Esophagus (tissue), 2 donors: Measurements from ENCODE around the gene FBLN1. TPM values are rescaled to one million over a fixed set of nuclear protein-coding genes. Genes with fewer than 3 reads are reported as not detected.

ENCODE experiments used
- H3K27ac ChIP-seq, 2 donors: one replicate each; pipeline ENCODE4 v1.5.1; 2013; ENCODE audit warnings: low read depth in 2 of 2, mild to moderate bottlenecking in 2 of 2, inconsistent platforms in 1 of 2, low read length in 1 of 2, moderate library complexity in 1 of 2
- H3K27me3 ChIP-seq, 2 donors: one replicate each; pipeline ENCODE4 v1.6.1; 2013; ENCODE audit warnings: low read length in 2 of 2, control low read depth in 1 of 2, mild to moderate bottlenecking in 1 of 2; ENCODE audit not compliant: insufficient read depth in 2 of 2, control insufficient read depth in 1 of 2
- H3K36me3 ChIP-seq, 2 donors: one replicate each; pipeline ENCODE4 v1.6.1; 2013; ENCODE audit warnings: low read length in 1 of 2; ENCODE audit not compliant: control insufficient read depth in 2 of 2, insufficient read depth in 2 of 2
- H3K4me1 ChIP-seq, 2 donors: one replicate each; pipeline ENCODE4 v1.6.1; 2013; ENCODE audit warnings: low read length in 1 of 2; ENCODE audit not compliant: control insufficient read depth in 2 of 2, insufficient read depth in 2 of 2
- H3K4me3 ChIP-seq, 2 donors: one replicate each; pipeline ENCODE4 v1.5.1; 2013; ENCODE audit warnings: low read length in 2 of 2, mild to moderate bottlenecking in 2 of 2, low read depth in 1 of 2, moderate library complexity in 1 of 2
- H3K9me3 ChIP-seq, 2 donors: one replicate each; pipeline ENCODE4 v1.6.1; 2013; ENCODE audit warnings: mild to moderate bottlenecking in 2 of 2, low read depth in 1 of 2, low read length in 1 of 2, moderate library complexity in 1 of 2; ENCODE audit not compliant: control insufficient read depth in 2 of 2, insufficient read depth in 1 of 2
- WGBS, 2 donors: extraction: QIAGEN DNeasy Blood & Tissue Kit; methylation state at CpG; one replicate each; pipeline ENCODE4 v1.1.7; 2013; 5-methylcytosine and 5-hydroxymethylcytosine counted together
- polyA plus RNA-seq, 2 donors: library from polyadenylated mRNA; stranded (reverse); fragments of 200-250 nt; gene quantifications; one replicate each; pipeline ENCODE4 v1.2.3, GENCODE V29; 2013
- donor health status: healthy with polysubstance abuse.
- donor health status: Bipolar disorder and iron deficiency.

FBLN1 gene
- polyA plus RNA-seq, 2 donors = 18.8 to 50.3 TPM

DNA sequence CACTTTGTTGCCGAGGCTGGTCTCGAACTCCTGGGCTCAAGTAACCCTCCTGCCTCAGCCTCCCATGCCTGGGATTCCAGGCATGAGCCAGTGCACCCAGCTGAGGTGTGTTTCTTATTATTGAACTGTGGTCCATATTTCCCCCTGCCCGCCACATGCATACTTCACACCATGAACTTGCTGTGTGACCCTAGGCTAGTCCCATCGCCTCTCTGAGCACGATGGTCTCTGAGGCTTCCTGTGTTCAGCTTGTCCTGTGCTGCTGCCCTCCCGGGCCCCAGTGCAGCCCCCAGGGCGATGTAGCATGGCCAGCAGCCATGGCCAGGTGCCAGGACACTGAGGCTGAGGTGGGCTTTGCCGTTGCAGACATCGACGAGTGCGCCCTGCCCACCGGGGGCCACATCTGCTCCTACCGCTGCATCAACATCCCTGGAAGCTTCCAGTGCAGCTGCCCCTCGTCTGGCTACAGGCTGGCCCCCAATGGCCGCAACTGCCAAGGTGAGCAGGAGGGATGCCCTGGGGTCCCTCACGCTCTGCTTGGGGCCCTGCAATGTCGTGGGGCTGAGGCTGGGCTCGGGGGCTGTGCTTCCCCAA, 45.7 kb downstream of the FBLN1 start:
- WGBS, 2 donors = 73 to 84% methylated on average over 18 of the region's 18 CpGs
- no peaks in the 10 kb centered on the region for H3K9me3 ChIP-seq
- H3K4me3 ChIP-seq = no peak overlapping the region
- peaks cover 7 to 42% of the 10 kb centered on the region in 2 donors for H3K4me1 ChIP-seq
- H3K36me3 ChIP-seq = peaks cover 0 to 5% of the 10 kb centered on the region in 2 donors
- no peaks in the 10 kb centered on the region for H3K27me3 ChIP-seq
- H3K27ac ChIP-seq = peak overlapping the region; percentile 95 to 97

- Histone ChIP-seq H3K4me1 (peaks cover 7 to 43% of the 10 kb centered on the region in 2 donors), H3K36me3 (peaks cover 0 to 4% of the 10 kb centered on the region in 2 donors), H3K4me3 (no peak overlapping the region), H3K27me3 (no peaks in the 10 kb centered on the region), H3K9me3 (no peaks in the 10 kb centered on the region), H3K27ac (peak overlapping the region; percentile 95 to 97)
- WGBS, 2 donors = 37 to 40% methylated on average over 17 of the region's 17 CpGs
Measured at GRCh38 chr22:45548991-45549761, 46.5 kb downstream of the FBLN1 start.

DNA sequence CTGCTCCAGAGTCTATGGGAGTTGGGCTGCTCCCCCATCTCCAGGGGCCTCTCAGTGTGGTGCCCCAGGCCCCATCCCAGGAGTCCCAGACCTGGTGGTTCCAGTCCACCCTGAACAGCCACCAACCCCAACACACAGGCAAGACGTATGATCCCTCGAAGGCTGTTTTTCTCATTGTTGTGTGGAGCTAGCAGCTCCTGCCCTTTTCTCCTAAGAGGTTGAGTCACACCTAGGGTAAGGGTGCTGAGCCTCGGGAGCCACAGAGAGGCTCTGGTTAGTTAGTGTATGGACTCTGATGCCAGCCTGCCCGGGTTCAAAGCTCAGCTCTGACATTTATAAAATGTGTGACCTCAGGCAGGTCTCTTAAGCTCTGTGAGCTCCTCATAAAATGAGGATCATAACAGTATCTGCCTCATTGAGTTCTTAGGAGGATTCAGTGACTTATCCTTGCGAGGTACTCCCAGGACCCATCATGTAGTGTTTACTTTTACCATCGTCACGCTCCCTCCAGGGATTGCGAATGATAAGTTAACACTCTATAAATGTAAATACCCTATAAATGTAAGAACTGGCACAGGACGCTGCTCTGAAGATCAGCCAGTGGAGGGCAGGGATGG, 47.2 kb downstream of the FBLN1 start:
- Histone ChIP-seq H3K4me1 (peaks cover 7 to 41% of the 10 kb centered on the region in 2 donors), H3K9me3 (no peaks in the 10 kb centered on the region)
- WGBS, 2 donors = 64 to 72% methylated on average over 9 of the region's 9 CpGs

GRCh38 chr22:45550416-45550815, 47.7 kb downstream of the FBLN1 start:
- Histone ChIP-seq H3K9me3 (no peaks in the 10 kb centered on the region), H3K4me1 (peaks cover 7 to 41% of the 10 kb centered on the region in 2 donors), H3K27me3 (no peaks in the 10 kb centered on the region), H3K4me3 (no peak overlapping the region), H3K36me3 (peaks cover 0 to 4% of the 10 kb centered on the region in 2 donors), H3K27ac (peak overlapping the region; percentile 95 to 97)
- WGBS, 2 donors = 91 to 94% methylated on average over 14 of the region's 14 CpGs

More for the DNA sequence above, 47.2 kb downstream of the FBLN1 start:
- H3K27ac ChIP-seq = peak overlapping the region; percentile 95 to 97
- H3K27me3 ChIP-seq = no peaks in the 10 kb centered on the region
- peaks cover 0 to 4% of the 10 kb centered on the region in 2 donors for H3K36me3 ChIP-seq
- H3K4me3 ChIP-seq = no peak overlapping the region

DNA sequence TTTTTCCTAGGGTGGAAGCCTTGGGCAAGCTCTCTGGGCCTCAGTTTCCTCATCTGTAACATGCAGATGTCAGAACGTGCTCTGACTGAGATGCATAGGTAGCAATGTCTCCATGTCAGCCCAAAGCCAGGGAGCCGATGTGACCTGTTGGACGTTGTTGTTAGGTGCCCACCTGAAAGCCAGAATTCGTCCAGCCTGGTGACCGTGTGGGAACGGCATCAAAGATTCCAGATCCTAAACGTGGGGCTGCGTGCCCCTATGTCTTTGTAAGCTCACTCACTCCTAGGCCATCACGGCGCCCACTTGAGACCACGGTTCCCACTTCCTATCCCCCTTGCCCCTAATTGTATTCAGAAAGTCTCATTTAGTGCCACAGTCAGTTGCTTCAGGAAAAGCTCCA, 48.2 kb downstream of the FBLN1 start:
- H3K4me3 ChIP-seq = no peak overlapping the region
- H3K9me3 ChIP-seq = no peaks in the 10 kb centered on the region
- H3K27me3 ChIP-seq = no peaks in the 10 kb centered on the region
- peak overlapping the region; percentile 95 to 97 for H3K27ac ChIP-seq
- WGBS, 2 donors = 88 to 89% methylated on average over 11 of the region's 11 CpGs
- H3K36me3 ChIP-seq = peaks cover 0 to 4% of the 10 kb centered on the region in 2 donors
- H3K4me1 ChIP-seq = peaks cover 7 to 41% of the 10 kb centered on the region in 2 donors

GRCh38 chr22:45551310-45552016, 48.8 kb downstream of the FBLN1 start:
- 36 to 51% methylated on average over 18 of the region's 18 CpGs for WGBS, 2 donors
- peaks cover 0 to 4% of the 10 kb centered on the region in 2 donors for H3K36me3 ChIP-seq

GRCh38 chr22:45552017-45552411, 49.3 kb downstream of the FBLN1 start:
- H3K27ac ChIP-seq = peak overlapping the region; percentile 87 to 95
- WGBS, 2 donors = 69 to 79% methylated on average over 12 of the region's 12 CpGs
- no peaks in the 10 kb centered on the region for H3K9me3 ChIP-seq
- peaks cover 7 to 41% of the 10 kb centered on the region in 2 donors for H3K4me1 ChIP-seq
- H3K36me3 ChIP-seq = peaks cover 0 to 4% of the 10 kb centered on the region in 2 donors
- H3K27me3 ChIP-seq = no peaks in the 10 kb centered on the region
- H3K4me3 ChIP-seq = no peak overlapping the region

More at GRCh38 chr22:45551310-45552016, 48.8 kb downstream of the FBLN1 start:
- no peaks in the 10 kb centered on the region for H3K27me3 ChIP-seq
- H3K4me1 ChIP-seq = peaks cover 7 to 41% of the 10 kb centered on the region in 2 donors
- H3K9me3 ChIP-seq = no peaks in the 10 kb centered on the region
- H3K4me3 ChIP-seq = no peak overlapping the region
- H3K27ac ChIP-seq = peak overlapping the region; percentile 87 to 95

DNA sequence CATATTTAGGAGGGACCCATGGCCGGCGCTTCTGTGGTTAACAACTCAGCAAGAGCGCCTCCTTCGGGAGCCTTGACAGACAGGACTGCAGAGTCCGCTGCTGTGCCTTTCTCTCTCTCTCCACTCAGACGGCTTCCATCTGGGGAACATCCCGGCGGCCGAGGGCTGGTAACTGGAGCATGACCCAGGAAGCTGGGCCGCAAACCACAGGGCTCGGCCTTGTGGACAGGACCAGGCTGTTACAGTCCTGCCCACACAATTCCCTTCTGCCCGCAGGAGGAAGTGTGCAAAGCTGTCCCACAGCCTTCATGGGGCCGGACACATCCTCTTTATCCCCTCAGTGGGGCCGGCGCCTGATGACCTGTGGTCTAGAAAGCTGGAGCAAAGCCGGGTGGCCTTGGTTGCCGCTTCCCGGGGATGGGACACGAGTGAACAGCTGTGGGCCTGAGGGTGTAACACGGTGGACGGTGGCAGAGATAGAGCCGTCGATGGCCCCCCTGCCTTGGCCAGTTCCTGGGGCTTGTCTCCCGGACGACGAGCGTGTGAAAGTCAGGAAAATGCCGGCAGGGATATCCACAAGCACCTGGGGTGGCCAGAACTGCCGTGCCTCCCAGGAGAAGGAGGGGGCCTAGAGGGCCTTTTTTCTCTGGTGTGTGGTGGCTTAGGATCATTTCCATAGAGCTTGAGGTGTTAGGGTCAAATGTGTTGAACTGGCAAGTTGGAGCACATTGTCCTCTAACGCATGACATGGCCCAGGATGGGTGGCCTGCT, 50.1 kb downstream of the FBLN1 start:
- whole genome bisulfite sequencing, 2 donors = 37 to 52% methylated on average over 30 of the region's 30 CpGs
- Histone ChIP-seq H3K36me3 (peaks cover 0 to 4% of the 10 kb centered on the region in 2 donors), H3K4me3 (no peak overlapping the region), H3K27me3 (no peaks in the 10 kb centered on the region), H3K27ac (peak overlapping the region; percentile 87 to 88), H3K4me1 (peaks cover 7 to 41% of the 10 kb centered on the region in 2 donors), H3K9me3 (no peaks in the 10 kb centered on the region)
